PC-3 (cell line): ENCODE results near the gene LAMA5. TPM values are rescaled to one million over a fixed set of nuclear protein-coding genes. Genes with fewer than 3 reads are reported as not detected.

Experiments
- ATAC-seq: fragments of 200-7000 bp; cut with Tn5 transposase; 2 replicates; pipeline ENCODE4 v1.9.1; 2020; ENCODE audit warnings: mild to moderate bottlenecking, moderate library complexity
- BruUV-seq: library from RNA; stranded (reverse); fragments of 400-500 nt; replicated peaks from 2 replicates; lab custom pipeline; 2021; lab: Mats Ljungman, UMichigan
- CTCF ChIA-PET: fragments of 300-600 bp; sonication (Branson Sonifier 250); formaldehyde crosslinking; loops from one replicate; lab custom pipeline; 2022; ENCODE audit warnings: antibody characterized with exemption; lab: Charles Lee
- POLR2A ChIA-PET: fragments of 300-600 bp; sonication (Branson Sonifier 250); formaldehyde crosslinking; loops from one replicate; lab custom pipeline; 2022; ENCODE audit warnings: antibody characterized with exemption; ENCODE audit not compliant: unreplicated experiment; lab: Charles Lee
- DNase-seq: peaks from one replicate; pipeline ENCODE4 v3.0.0-alpha.2; 2015
- H2AFZ ChIP-seq: fragments of 300-600 bp; sonication (generic); 2 replicates; pipeline ENCODE4 v1.6.0; 2016; ENCODE audit warnings: antibody characterized with exemption, low read length
- H3F3A ChIP-seq: fragments of 300-600 bp; sonication (generic); one replicate; pipeline ENCODE4 v1.6.0; 2017; ENCODE audit warnings: antibody characterized with exemption, low read length, control low read depth, mild to moderate bottlenecking; ENCODE audit not compliant: unreplicated experiment
- H3K27ac ChIP-seq: fragments of 300-600 bp; sonication (generic); 2 replicates; pipeline ENCODE4 v1.5.1; 2016; ENCODE audit warnings: mild to moderate bottlenecking, low read length
- H3K27me3 ChIP-seq: fragments of 300-600 bp; sonication (generic); 2 replicates; pipeline ENCODE4 v1.6.1; 2016; ENCODE audit warnings: low read length, mixed read lengths
- H3K36me3 ChIP-seq: fragments of 300-600 bp; sonication (generic); 2 replicates; pipeline ENCODE4 v1.6.1; 2016; ENCODE audit warnings: low read depth, mixed run types, low read length, mixed read lengths
- H3K4me1 ChIP-seq: fragments of 300-600 bp; sonication (generic); 2 replicates; pipeline ENCODE4 v1.5.1; 2016; ENCODE audit warnings: low read length; ENCODE audit not compliant: insufficient read depth
- H3K4me2 ChIP-seq: fragments of 300-600 bp; sonication (generic); 2 replicates; pipeline ENCODE4 v1.6.0; 2016; ENCODE audit warnings: low read length
- H3K4me3 ChIP-seq: fragments of 300-600 bp; sonication (generic); 2 replicates; pipeline ENCODE4 v1.5.1; 2016; ENCODE audit warnings: mild to moderate bottlenecking, low read length, mixed read lengths
- H3K79me2 ChIP-seq: fragments of 300-600 bp; sonication (generic); 2 replicates; pipeline ENCODE4 v1.6.1; 2017; ENCODE audit warnings: low read length, mixed read lengths
- H3K9ac ChIP-seq: fragments of 300-600 bp; sonication (generic); 2 replicates; pipeline ENCODE4 v1.6.0; 2016; ENCODE audit warnings: mild to moderate bottlenecking, low read length
- H3K9me2 ChIP-seq: fragments of 300-600 bp; sonication (generic); replicated peaks from 2 replicates; pipeline ENCODE4 v1.6.1; 2016; ENCODE audit warnings: mixed run types, low read length, mixed read lengths
- H3K9me3 ChIP-seq: fragments of 300-600 bp; sonication (generic); 2 replicates; pipeline ENCODE4 v1.6.1; 2016; ENCODE audit warnings: low read length, mixed read lengths
- H4K20me1 ChIP-seq: fragments of 300-600 bp; sonication (generic); 2 replicates; pipeline ENCODE4 v1.6.1; 2016; ENCODE audit warnings: low read length, mixed read lengths
- EZH2 ChIP-seq: fragments of 300-600 bp; sonication (generic); IDR thresholded peaks from one replicate; pipeline ENCODE4 v1.6.1; 2017; ENCODE audit warnings: antibody characterized with exemption, mild to moderate bottlenecking, low read length; ENCODE audit not compliant: unreplicated experiment
- EZH2phosphoT487 ChIP-seq: fragments of 300-600 bp; sonication (generic); IDR thresholded peaks from 2 replicates; pipeline ENCODE4 v1.6.1; 2018; ENCODE audit warnings: mild to moderate bottlenecking, antibody characterized with exemption, low read length, borderline replicate concordance
- intact Hi-C: fragments of 100-400 bp; cut with micrococcal nuclease; formaldehyde crosslinking; loops from 2 replicates; pipeline ENCODE4 v1.9.0; 2023
- total RNA-seq: library from RNA; depleted of rRNA; stranded (reverse); fragments of >200 nt; gene quantifications from 2 replicates; pipeline ENCODE4 v1.2.3, GENCODE V29; 2014
- TF ChIP-seq, protein P1 (sequence below): fragments of 300-600 bp; sonication (generic); conservative IDR thresholded peaks from 2 replicates; pipeline ENCODE4 v1.5.1; 2017; ENCODE audit warnings: antibody characterized with exemption, low read depth, mild to moderate bottlenecking, low read length

Gene LAMA5
- total RNA-seq, 1 experiment from 2014 or later, result 196 TPM

DNA sequence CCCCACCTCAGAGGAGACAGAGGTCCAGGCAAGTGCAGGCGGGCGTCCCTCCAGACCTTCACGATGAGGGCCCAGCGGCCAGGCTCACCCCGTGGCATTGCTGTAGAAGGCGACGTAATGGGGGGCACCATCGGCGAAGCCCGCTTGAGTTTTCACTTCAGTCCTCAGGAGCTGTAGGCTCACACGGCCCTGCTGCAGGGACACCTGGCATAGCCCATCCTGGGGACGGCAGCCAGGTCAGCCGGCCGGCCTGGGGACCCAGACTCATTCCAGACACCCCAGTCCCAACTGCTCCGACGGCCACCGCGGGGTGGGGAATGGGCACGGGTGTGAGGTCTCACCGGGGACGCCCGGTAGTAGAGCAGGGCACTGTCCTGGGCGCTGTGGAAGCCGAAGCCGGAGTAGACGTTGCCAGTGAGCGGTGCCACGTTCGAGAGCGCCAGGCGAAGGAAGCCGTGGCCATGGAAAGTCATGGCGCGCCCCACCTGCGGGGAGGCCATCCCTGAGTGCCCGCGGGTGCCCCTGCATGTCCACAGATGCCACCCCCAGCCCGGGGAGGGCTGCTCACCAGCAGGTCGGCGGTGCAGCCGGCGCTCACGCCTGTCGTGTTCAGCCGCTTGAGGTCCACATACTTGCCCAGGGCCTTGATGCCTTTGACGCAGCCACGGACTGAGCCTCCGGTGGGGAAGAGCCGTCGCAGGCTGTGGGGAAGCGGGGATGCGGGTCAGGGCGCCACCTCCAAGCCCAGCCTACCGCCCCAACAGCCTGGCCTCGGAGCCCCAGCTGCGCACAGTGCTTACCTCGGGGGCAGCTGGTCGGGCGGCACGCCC is 55.1 kb downstream of the LAMA5 start:
- H3K27ac ChIP-seq, result no peak overlapping the region
- CTCF ChIA-PET, result no interaction called here
- no peaks in the 10 kb centered on the region for H3K27me3 ChIP-seq
- H3K79me2 ChIP-seq, result peaks cover 3% of the 10 kb centered on the region; the same call in 1 of the 2 replicates
- H3K9me2 ChIP-seq, result no peaks in the 10 kb centered on the region
- POLR2A ChIA-PET, result no interaction called here
- no peaks in the 10 kb centered on the region for H3K9me3 ChIP-seq
- ATAC-seq (no peak), DNase-seq (no peak)
- BruUV-seq, result no TSS peak
- H4K20me1 ChIP-seq, result peaks cover 17% of the 10 kb centered on the region
- peaks cover 68% of the 10 kb centered on the region for H3K36me3 ChIP-seq
- H3K9ac ChIP-seq, result no peak overlapping the region
- H3K4me1 ChIP-seq, result 0 out of 2 replicates have a peak, but pooled peaks cover 4% of the 10 kb centered on the region
- H3K4me2 ChIP-seq, result no peak overlapping the region
- no peak overlapping the region for H3K4me3 ChIP-seq
- intact Hi-C loops, result no loop called here
- H2AFZ ChIP-seq, result no peak overlapping the region
- peaks cover 8% of the 10 kb centered on the region for H3F3A ChIP-seq
- TF ChIP-seq EZH2phosphoT487, result no peak

DNA sequence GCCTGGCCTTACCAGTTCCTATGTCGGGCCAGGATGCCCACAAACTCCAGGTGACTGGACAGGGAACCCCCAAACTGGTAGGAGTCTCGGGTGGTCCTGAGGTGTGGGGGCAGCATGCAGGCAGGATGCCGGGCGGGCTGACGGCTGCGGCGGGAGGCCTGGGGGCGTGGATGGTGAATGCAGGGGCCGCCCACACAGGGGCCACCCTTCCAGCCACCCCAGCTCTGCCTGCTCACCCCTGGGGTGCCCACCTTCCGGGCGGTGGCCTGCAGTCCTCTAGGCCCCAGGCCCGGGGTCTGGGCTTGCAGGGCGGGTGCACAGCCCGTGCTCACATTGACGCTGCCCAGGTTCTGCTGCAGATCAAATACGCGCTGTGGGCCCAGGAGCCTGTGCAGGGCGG is 56.0 kb downstream of the LAMA5 start:
- Histone ChIP-seq H3K4me2 (no peak overlapping the region), H3K4me3 (no peak overlapping the region), H3K4me1 (peaks cover 9% of the 10 kb centered on the region), H3K9ac (no peak overlapping the region), H3K9me2 (no peaks in the 10 kb centered on the region), H3K27ac (no peak overlapping the region), H3K79me2 (peaks cover 12% of the 10 kb centered on the region), H4K20me1 (peaks cover 26% of the 10 kb centered on the region), H2AFZ (no peak overlapping the region), H3K27me3 (no peaks in the 10 kb centered on the region), H3F3A (peaks cover 8% of the 10 kb centered on the region), H3K36me3 (peaks cover 67% of the 10 kb centered on the region), H3K9me3 (no peaks in the 10 kb centered on the region)
- ChIA-PET CTCF (no interaction called here), POLR2A (no interaction called here)
- no peak for DNase-seq
- ATAC-seq, result no peak
- intact Hi-C loops, result no loop called here
- no TSS peak for BruUV-seq
- TF ChIP-seq EZH2phosphoT487 (no peak), EZH2 (no peak)
- TF ChIP-seq, protein P1, sequence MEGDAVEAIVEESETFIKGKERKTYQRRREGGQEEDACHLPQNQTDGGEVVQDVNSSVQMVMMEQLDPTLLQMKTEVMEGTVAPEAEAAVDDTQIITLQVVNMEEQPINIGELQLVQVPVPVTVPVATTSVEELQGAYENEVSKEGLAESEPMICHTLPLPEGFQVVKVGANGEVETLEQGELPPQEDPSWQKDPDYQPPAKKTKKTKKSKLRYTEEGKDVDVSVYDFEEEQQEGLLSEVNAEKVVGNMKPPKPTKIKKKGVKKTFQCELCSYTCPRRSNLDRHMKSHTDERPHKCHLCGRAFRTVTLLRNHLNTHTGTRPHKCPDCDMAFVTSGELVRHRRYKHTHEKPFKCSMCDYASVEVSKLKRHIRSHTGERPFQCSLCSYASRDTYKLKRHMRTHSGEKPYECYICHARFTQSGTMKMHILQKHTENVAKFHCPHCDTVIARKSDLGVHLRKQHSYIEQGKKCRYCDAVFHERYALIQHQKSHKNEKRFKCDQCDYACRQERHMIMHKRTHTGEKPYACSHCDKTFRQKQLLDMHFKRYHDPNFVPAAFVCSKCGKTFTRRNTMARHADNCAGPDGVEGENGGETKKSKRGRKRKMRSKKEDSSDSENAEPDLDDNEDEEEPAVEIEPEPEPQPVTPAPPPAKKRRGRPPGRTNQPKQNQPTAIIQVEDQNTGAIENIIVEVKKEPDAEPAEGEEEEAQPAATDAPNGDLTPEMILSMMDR, result no peak

- TF ChIP-seq, protein P1, result no peak
- TF ChIP-seq EZH2 (no peak), EZH2phosphoT487 (no peak)
- peaks cover 30% of the 10 kb centered on the region for H4K20me1 ChIP-seq
- peaks cover 67% of the 10 kb centered on the region for H3K36me3 ChIP-seq
- no peak for ATAC-seq
- H3K9ac ChIP-seq, result no peak overlapping the region
- intact Hi-C loops, result no loop called here
- H3K9me2 ChIP-seq, result no peaks in the 10 kb centered on the region
- DNase-seq, result no peak
- H3K4me2 ChIP-seq, result no peak overlapping the region
- H3K4me1 ChIP-seq, result peaks cover 13% of the 10 kb centered on the region
- ChIA-PET CTCF (no interaction called here), POLR2A (no interaction called here)
- H3F3A ChIP-seq, result peaks cover 10% of the 10 kb centered on the region
- H3K79me2 ChIP-seq, result peaks cover 16% of the 10 kb centered on the region
- H3K27me3 ChIP-seq, result no peaks in the 10 kb centered on the region
- H2AFZ ChIP-seq, result no peak overlapping the region
- BruUV-seq, result no TSS peak
- H3K4me3 ChIP-seq, result no peak overlapping the region
- no peak overlapping the region for H3K27ac ChIP-seq
- H3K9me3 ChIP-seq, result no peaks in the 10 kb centered on the region
These were observed 56.4 kb downstream of the LAMA5 start for GRCh38 chr20:62310757-62311121.
